Glutamatergic neuron (in vitro differentiated cells): Measurements from ENCODE around the gene CAPN12. TPM values are rescaled to one million over a fixed set of nuclear protein-coding genes. Genes with fewer than 3 reads are reported as not detected.

Experiments
- DNase-seq: peaks from one replicate; pipeline ENCODE4 v3.0.0; 2022
- H3K27ac Mint-ChIP-seq: one replicate; pipeline ENCODE4 v1.8.0; 2020; ENCODE audit warnings: mild to moderate bottlenecking, mixed read lengths, inconsistent platforms; ENCODE audit not compliant: unreplicated experiment
- H3K27me3 Mint-ChIP-seq: one replicate; pipeline ENCODE4 v1.8.0; 2020; ENCODE audit warnings: mild to moderate bottlenecking, moderate library complexity, mixed read lengths, inconsistent platforms; ENCODE audit not compliant: unreplicated experiment
- H3K36me3 Mint-ChIP-seq: one replicate; pipeline ENCODE4 v1.8.0; 2020; ENCODE audit warnings: mild to moderate bottlenecking, mixed read lengths, inconsistent platforms; ENCODE audit not compliant: unreplicated experiment
- H3K4me1 Mint-ChIP-seq: one replicate; pipeline ENCODE4 v1.8.0; 2020; ENCODE audit warnings: mild to moderate bottlenecking, low read depth, mixed read lengths, inconsistent platforms; ENCODE audit not compliant: unreplicated experiment
- H3K4me3 Mint-ChIP-seq: one replicate; pipeline ENCODE4 v1.8.0; 2020; ENCODE audit warnings: mild to moderate bottlenecking, mixed read lengths, inconsistent platforms; ENCODE audit not compliant: unreplicated experiment
- H3K9me3 Mint-ChIP-seq: one replicate; pipeline ENCODE4 v1.8.0; 2020; ENCODE audit warnings: mild to moderate bottlenecking, moderate library complexity, mixed read lengths, inconsistent platforms; ENCODE audit not compliant: unreplicated experiment
- total RNA-seq: library from RNA; stranded (reverse); fragmentation: NEBNext Ultra II Directional; extraction: Animal tissue kit (Norgen Biotek cat#: 25700); gene quantifications from one replicate; pipeline ENCODE4 v1.2.1, GENCODE V29; 2021; ENCODE audit not compliant: unreplicated experiment
- TF ChIP-seq, protein P1 (sequence below): fragments of 200-600 bp; sonication (generic); IDR thresholded peaks from one replicate; pipeline ENCODE4 v1.5.0; 2021; ENCODE audit not compliant: partially characterized antibody, unreplicated experiment

CAPN12 gene
- total RNA-seq, 1 donor from 2014 or later = 4.8 TPM

DNA sequence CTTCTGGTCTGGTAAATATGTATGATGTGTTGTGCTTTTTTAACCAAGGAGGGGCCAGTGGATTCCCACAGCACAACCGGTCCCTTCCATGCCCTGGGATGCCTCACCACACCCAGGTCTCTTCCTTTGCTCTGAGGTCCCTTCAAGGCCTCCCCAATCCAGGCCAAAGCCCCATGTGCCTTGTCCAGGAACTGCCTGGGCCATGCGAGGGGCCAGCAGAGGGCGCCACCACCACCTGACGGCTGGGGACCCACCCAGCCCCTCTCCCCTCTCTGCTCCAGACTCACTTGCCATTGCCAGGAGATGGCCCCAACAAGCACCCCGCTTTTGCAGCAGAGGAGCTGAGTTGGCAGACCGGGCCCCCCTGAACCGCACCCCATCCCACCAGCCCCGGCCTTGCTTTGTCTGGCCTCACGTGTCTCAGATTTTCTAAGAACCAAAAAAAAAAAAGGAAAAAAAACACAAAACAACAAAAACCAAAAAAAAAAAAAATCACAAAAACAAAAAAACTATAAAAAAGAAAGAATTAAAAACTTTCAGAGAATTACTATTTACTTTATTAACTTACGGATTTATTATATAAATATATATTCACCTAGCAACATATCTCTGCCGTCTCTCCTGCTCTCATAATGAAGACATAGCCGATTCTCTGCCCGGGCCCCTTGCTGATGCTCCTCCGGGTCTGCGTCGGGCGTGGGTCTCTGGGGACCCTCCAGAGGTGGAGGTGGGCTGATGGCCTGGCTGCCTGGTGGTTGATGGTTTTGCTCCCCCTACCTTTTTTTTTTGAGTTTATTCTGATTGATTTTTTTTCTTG is 14.4 kb downstream of the CAPN12 start:
- DNase-seq = peak; percentile 92
- H3K4me3 Mint-ChIP-seq = no peak overlapping the region
- no peaks in the 10 kb centered on the region for H3K36me3 Mint-ChIP-seq
- H3K27ac Mint-ChIP-seq = peak overlapping the region; percentile 62
- peaks cover 17% of the 10 kb centered on the region for H3K27me3 Mint-ChIP-seq
- peaks cover 9% of the 10 kb centered on the region for H3K9me3 Mint-ChIP-seq
- H3K4me1 Mint-ChIP-seq = peaks cover 14% of the 10 kb centered on the region
- TF ChIP-seq, protein P1, sequence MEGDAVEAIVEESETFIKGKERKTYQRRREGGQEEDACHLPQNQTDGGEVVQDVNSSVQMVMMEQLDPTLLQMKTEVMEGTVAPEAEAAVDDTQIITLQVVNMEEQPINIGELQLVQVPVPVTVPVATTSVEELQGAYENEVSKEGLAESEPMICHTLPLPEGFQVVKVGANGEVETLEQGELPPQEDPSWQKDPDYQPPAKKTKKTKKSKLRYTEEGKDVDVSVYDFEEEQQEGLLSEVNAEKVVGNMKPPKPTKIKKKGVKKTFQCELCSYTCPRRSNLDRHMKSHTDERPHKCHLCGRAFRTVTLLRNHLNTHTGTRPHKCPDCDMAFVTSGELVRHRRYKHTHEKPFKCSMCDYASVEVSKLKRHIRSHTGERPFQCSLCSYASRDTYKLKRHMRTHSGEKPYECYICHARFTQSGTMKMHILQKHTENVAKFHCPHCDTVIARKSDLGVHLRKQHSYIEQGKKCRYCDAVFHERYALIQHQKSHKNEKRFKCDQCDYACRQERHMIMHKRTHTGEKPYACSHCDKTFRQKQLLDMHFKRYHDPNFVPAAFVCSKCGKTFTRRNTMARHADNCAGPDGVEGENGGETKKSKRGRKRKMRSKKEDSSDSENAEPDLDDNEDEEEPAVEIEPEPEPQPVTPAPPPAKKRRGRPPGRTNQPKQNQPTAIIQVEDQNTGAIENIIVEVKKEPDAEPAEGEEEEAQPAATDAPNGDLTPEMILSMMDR = peak; percentile 87

GRCh38 chr19:38728752-38729541 is 15.3 kb downstream of the CAPN12 start:
- Mint-ChIP-seq H3K4me1 (peaks cover 14% of the 10 kb centered on the region), H3K27ac (no peak overlapping the region), H3K27me3 (peaks cover 17% of the 10 kb centered on the region), H3K4me3 (no peak overlapping the region), H3K9me3 (peaks cover 9% of the 10 kb centered on the region), H3K36me3 (no peaks in the 10 kb centered on the region)
- TF ChIP-seq, protein P1 = no peak
- peak; percentile 16 for DNase-seq

- no peak for DNase-seq
Measured at GRCh38 chr19:38727868-38728660, 16.2 kb downstream of the CAPN12 start.

DNA sequence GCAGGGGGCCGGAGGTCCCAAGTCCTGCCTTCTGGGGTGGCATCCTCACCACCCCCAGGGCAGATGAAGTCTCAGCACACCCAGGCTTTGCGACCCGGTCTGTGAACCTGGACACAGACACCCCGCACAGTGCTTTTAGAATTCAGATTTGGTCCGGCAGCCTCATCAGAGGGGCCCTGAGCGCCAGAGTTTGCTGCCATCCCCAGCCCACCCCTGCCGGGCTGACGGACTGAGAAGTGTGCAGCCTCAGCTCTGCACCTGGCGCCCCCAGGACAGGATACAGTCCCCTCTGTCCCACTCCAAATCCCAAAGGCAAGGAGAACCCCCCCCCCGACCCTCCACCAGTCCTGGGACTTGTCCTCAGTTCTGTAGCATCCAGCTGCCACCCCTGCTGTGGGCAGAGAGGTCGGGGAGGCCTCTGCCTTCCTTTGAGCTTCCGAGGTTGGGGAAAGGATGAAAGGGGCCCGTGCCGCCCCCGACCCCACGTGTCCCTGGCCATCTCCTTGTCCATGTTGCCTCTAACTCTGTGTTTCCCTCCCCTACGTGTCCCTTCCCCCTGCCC is 16.9 kb downstream of the CAPN12 start:
- H3K9me3 Mint-ChIP-seq = peaks cover 5% of the 10 kb centered on the region
- H3K27me3 Mint-ChIP-seq = peaks cover 13% of the 10 kb centered on the region
- H3K4me1 Mint-ChIP-seq = peaks cover 14% of the 10 kb centered on the region
- TF ChIP-seq, protein P1 = no peak
- H3K4me3 Mint-ChIP-seq = no peak overlapping the region
- H3K36me3 Mint-ChIP-seq = no peaks in the 10 kb centered on the region
- DNase-seq = no peak
- no peak overlapping the region for H3K27ac Mint-ChIP-seq

More at GRCh38 chr19:38727868-38728660, 16.2 kb downstream of the CAPN12 start:
- H3K4me3 Mint-ChIP-seq = no peak overlapping the region
- peaks cover 9% of the 10 kb centered on the region for H3K9me3 Mint-ChIP-seq
- TF ChIP-seq, protein P1 = no peak
- H3K36me3 Mint-ChIP-seq = no peaks in the 10 kb centered on the region
- H3K27ac Mint-ChIP-seq = no peak overlapping the region
- H3K27me3 Mint-ChIP-seq = peaks cover 17% of the 10 kb centered on the region
- peaks cover 14% of the 10 kb centered on the region for H3K4me1 Mint-ChIP-seq
